Panc1 (cell line): Measurements from ENCODE around the gene LRRC27.

Experiments used
- CTCF ChIP-seq: fragments of 450-650 bp; IDR thresholded peaks from 2 replicates; pipeline ENCODE4 v1.5.1; 2017; ENCODE audit warnings: mild to moderate bottlenecking
- SIN3A ChIP-seq: IDR thresholded peaks from 2 replicates; pipeline ENCODE4 v1.6.1; 2012; ENCODE audit warnings: low read depth, mild to moderate bottlenecking, low read length, moderate library complexity, borderline replicate concordance; ENCODE audit not compliant: insufficient read depth

- TF ChIP-seq CTCF (no peak), SIN3A (no peak)
Observed at GRCh38 chr10:132406181-132406580, 74.2 kb downstream of the LRRC27 start.
